ENCODE results near the gene SRM.

- no peak for TF ChIP-seq RAD21 (IDR thresholded peaks at IDR 0.05; ENCODE audit: low read length)
- TF ChIP-seq CTCF (conservative IDR thresholded peaks at IDR 0.05; ENCODE audit: low read depth, low read length): peak; percentile 43
- no peak for TF ChIP-seq MAFK (IDR thresholded peaks at IDR 0.05; ENCODE audit: low read depth, low read length)
- peak; percentile 92 for TF ChIP-seq USF2 (IDR thresholded peaks at IDR 0.05; ENCODE audit: low read depth, low read length)
- no peak for TF ChIP-seq RFX5 (IDR thresholded peaks at IDR 0.05; ENCODE audit: low read depth, low read length)
These were observed at the start of gene SRM for GRCh38 chr1:11059968-11060830.

All from IMR-90 (cell line).